Fibroblast of the aortic adventitia (primary cell): ENCODE results near the gene ADAMTSL2. TPM values are rescaled to one million over a fixed set of nuclear protein-coding genes. Genes with fewer than 3 reads are reported as not detected.

Experiments used
- DNase-seq: peaks from one replicate; pipeline ENCODE4 v3.0.0-alpha.2; 2010; ENCODE audit warnings: low read depth
- H3K4me3 ChIP-seq: 2 replicates; pipeline ENCODE4 v1.5.1; 2011; ENCODE audit warnings: low read depth, mild to moderate bottlenecking, control low read depth, low read length, moderate library complexity
- total RNA-seq: library from RNA; depleted of rRNA; stranded (reverse); fragments of >200 nt; gene quantifications from 2 replicates; pipeline ENCODE4 v1.2.3, GENCODE V29; 2012; ENCODE audit warnings: low replicate concordance
- TF ChIP-seq, protein P1 (sequence below): IDR thresholded peaks from 2 replicates; pipeline ENCODE4 v1.5.1; 2011; ENCODE audit warnings: mild to moderate bottlenecking, low read length, control low read depth, inconsistent platforms; ENCODE audit not compliant: insufficient read depth

Gene ADAMTSL2
- total RNA-seq, 1 donor, result not detected

DNA sequence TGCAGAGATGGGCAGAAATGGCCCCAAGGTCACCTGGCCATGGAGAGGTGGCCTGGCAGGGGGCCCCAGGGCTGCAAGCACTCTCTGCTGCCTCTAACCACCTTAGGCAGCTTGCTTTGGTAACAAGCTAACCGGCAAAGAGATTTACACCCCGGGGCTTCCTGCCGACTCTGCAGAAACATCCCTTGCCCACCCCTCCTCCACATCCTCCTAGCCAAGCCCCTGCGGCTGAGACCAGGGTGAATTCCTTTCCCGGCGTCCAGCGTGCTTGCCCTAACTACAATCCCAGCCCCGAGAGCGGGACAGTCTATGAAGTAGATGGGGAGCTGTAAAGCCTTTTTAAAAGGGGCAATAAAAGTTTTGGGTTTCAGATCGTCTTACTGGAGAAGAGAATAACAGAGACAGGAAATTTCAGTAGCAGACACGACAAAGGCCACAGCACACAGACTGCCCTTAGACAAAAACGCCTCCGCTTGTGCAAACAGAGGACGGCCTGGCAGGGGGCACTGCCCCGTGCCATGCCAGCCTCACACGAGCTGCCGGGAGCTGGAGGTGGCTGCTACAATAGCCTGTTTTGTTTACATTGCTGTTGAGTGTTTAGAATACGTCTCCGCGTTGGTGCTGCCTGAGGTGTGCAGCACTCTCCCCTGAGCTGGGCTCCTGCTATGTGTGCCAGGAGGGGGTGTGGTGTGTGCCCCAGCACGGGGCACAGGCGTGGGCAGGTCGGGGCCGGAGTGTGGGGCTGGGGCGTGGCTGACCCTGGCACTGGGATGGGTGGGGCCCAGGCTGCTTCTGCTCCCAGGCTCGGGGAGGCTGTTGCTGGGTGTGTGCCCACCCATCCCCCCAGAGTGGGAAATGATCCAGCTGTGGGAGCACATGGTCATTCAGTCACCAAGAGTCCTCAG, 25.1 kb upstream of the ADAMTSL2 start:
- DNase-seq, result no peak
- no peak overlapping the region for H3K4me3 ChIP-seq
- TF ChIP-seq, protein P1, sequence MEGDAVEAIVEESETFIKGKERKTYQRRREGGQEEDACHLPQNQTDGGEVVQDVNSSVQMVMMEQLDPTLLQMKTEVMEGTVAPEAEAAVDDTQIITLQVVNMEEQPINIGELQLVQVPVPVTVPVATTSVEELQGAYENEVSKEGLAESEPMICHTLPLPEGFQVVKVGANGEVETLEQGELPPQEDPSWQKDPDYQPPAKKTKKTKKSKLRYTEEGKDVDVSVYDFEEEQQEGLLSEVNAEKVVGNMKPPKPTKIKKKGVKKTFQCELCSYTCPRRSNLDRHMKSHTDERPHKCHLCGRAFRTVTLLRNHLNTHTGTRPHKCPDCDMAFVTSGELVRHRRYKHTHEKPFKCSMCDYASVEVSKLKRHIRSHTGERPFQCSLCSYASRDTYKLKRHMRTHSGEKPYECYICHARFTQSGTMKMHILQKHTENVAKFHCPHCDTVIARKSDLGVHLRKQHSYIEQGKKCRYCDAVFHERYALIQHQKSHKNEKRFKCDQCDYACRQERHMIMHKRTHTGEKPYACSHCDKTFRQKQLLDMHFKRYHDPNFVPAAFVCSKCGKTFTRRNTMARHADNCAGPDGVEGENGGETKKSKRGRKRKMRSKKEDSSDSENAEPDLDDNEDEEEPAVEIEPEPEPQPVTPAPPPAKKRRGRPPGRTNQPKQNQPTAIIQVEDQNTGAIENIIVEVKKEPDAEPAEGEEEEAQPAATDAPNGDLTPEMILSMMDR, result no peak

DNA sequence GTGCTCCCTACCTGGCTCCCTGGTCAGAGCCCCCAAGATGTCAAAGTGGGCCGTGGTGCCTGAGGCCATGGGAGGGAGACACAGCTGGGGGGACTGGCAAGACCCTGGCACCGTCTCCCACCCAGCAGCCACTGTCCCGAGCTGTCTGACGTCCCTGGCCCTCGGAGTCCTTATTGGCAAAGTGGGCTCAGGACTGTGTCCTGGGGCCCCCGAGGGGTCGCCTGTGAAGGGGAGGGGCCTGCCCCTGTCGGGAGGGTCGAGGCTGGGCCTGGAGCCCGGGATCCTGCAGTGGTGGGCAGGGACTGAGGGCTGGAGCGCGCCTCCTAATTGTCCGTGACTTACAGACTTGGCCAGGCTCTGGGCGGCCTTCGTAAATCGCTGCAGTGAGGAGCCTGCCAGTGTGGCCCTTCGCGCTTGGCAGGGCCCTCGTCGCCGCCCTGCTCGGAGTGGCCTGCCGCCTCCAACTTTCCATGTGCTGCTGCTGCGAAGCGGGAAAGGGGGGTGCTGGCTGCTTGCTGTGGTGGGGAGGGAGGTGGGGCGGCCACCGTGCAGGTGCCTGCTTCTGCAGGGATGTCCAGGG, 23.5 kb upstream of the ADAMTSL2 start:
- DNase-seq, result no peak
- TF ChIP-seq, protein P1, result no peak
- no peak overlapping the region for H3K4me3 ChIP-seq

DNA sequence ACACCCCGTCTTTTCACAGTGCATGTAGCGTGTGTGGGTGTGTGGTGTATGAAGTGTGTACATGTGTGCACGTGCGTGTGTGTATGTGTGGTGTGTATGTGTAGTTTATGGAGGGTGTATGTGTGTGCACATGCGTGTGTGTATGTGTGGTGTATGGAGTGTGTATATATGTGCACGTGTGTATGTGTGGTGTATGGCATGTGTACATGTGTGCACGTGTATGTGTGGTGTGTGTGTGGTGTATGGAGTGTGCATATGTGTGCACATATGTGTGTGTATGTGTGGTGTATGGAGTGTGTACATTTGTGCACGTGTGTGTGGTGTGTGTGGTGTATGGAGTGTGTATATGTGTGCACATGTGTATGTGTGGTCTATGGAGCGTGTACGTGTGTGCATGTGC, 22.9 kb upstream of the ADAMTSL2 start:
- H3K4me3 ChIP-seq, result no peak overlapping the region
- TF ChIP-seq, protein P1, result no peak
- DNase-seq, result no peak

DNA sequence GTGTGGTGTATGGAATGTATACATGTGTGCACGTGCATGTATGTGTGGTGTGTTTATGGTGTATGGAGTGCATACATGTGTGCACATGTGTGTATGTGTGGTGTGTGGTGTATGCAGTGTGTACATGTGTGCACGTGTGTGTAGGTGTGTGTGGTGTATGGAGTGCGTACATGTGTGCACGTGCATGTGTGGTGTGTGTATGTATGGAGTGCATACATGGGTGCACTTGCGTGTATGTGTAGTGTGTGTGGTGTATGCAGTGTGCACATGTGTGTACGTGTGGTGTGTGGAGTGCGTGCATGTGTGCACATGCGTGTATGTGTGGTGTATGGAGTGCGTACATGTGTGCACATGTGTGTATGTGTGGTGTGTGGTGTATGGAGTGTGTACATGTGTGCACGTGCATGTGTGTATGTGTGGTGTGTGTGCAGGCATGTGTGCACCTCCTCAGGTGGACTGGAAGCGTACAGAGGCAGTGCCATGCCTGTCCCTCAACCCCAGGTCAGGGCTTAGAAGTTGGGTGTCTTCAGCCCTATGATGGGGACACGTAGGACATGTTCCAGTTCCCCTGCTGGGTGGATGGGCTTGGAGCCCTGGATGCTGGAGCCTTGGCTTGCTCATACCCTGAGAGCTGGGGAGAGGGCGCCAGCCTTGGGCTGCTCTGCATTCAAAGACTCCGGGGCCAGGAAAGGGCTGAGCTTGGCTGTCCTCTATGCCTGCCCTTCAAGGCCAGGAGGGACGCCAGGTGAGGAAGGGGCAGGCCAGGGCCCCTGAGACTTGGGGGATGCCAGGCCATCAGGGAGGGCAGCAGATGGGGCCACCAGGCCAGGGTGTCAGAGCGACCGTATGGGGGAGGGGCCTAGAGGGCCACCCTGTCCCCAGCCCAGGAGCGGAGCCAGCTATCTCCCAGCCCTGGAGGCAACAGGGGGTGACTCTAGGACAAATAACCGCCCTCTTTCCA, 22.0 kb upstream of the ADAMTSL2 start:
- H3K4me3 ChIP-seq, result no peak overlapping the region
- TF ChIP-seq, protein P1, result no peak
- no peak for DNase-seq

DNA sequence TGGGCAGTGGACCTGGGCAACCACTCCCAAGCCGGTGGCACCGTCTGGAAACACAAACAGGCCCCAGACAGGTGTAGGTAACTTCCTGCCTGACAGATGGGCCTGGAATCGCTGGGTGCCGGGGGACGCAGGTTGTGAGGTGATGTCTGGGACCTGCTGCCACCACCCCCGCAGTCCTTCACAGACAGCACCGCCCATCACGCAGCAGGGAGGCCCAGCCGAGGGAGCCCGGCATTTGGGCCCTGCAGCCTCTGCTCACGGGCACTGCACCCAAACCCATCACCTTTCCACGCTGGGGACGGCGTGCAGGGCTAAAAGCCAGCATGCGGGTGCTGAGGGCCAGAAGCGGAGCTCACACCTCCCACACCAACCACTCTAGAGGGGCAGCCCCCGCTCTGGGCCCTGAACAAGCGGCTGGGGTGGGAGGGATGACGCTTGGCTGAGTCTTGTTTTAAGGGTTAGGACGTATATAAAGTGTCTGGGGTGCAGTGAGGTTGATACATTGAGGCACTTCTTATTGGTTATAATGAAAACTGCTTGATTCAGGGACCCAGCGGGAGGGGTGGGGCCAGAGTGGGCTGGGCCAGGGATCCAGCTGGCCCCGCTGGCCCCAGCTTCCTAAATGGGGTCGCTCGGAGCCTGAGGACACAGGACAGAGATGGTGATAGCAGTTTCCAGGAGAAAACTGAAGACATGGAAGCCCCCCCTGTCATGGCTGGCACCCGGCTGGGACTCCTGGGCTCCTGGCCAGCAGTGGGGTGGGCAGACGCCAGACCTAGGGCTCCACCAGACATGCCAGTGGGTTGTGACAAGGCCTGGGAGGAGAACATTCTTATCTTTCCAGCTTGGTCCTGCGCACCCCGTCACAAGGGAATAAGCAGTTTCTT, 21.0 kb upstream of the ADAMTSL2 start:
- H3K4me3 ChIP-seq, result no peak overlapping the region
- TF ChIP-seq, protein P1, result no peak
- peak; percentile 30 for DNase-seq
